Activated T-cell treated with anti-CD3 and anti-CD28 coated beads, Interleukin-2, amount 50 U/mL, for 1 hour (primary cell): ENCODE results near the gene FNDC3B.
"Not testable (repeated sequence)": the region's sequence is repeated elsewhere in the genome, so short reads cannot be mapped to it uniquely, and the experiment has no call there.

Experiments
- DNase-seq: peaks from one replicate; pipeline ENCODE4 v3.0.0-alpha.2; 2020

Gene FNDC3B

GRCh38 chr3:172033396-172033795 lies 6.0 kb upstream of the FNDC3B start:
- DNase-seq: no peak

GRCh38 chr3:172034786-172035685 lies 4.3 kb upstream of the FNDC3B start:
- no peak for DNase-seq

GRCh38 chr3:172036541-172037215 lies 2.7 kb upstream of the FNDC3B start:
- no peak for DNase-seq

- no peak for DNase-seq
These were observed 461 bp upstream of the FNDC3B start for GRCh38 chr3:172038798-172039435.

GRCh38 chr3:172040078-172040980 lies 951 bp downstream of the FNDC3B start:
- DNase-seq: peak; percentile 42

GRCh38 chr3:172040981-172041963 lies 1.9 kb downstream of the FNDC3B start:
- no peak for DNase-seq

- no peak for DNase-seq
These were observed 2.8 kb downstream of the FNDC3B start for GRCh38 chr3:172042136-172042662.

GRCh38 chr3:172042663-172043179 lies 3.3 kb downstream of the FNDC3B start:
- DNase-seq: not testable (repeated sequence)

GRCh38 chr3:172043233-172043632 lies 3.9 kb downstream of the FNDC3B start:
- DNase-seq: no peak

- DNase-seq: no peak
These were observed 4.4 kb downstream of the FNDC3B start for GRCh38 chr3:172043766-172044165.

- no peak for DNase-seq
These were observed 5.6 kb downstream of the FNDC3B start for GRCh38 chr3:172044833-172045585.

- DNase-seq: no peak
These were observed 7.0 kb downstream of the FNDC3B start for GRCh38 chr3:172046268-172046915.

- DNase-seq: no peak
These were observed 8.3 kb downstream of the FNDC3B start for GRCh38 chr3:172047567-172048115.

GRCh38 chr3:172048599-172048998 lies 9.2 kb downstream of the FNDC3B start:
- DNase-seq: no peak

GRCh38 chr3:172051310-172051956 lies 12.1 kb downstream of the FNDC3B start:
- DNase-seq: no peak

- no peak for DNase-seq
These were observed 12.6 kb downstream of the FNDC3B start for GRCh38 chr3:172051957-172052354.

- no peak for DNase-seq
These were observed 13.0 kb downstream of the FNDC3B start for GRCh38 chr3:172052405-172052804.

- no peak for DNase-seq
These were observed 14.9 kb downstream of the FNDC3B start for GRCh38 chr3:172054115-172054764.
